Measurements from ENCODE around the gene TSHZ2. TPM values are rescaled to one million over a fixed set of nuclear protein-coding genes. Genes with fewer than 3 reads are reported as not detected.

TSHZ2 gene
- total and polyA plus RNA-seq, 2 donors (not counting 3 experiments of a cell fraction or from before 2014, with no cell fraction given) = not detected

- no peak for TF ChIP-seq CTCF (IDR thresholded peaks at IDR 0.05; ENCODE audit: extremely low read depth in 1 of 2, insufficient read depth in 1 of 2, low read depth in 1 of 2, low read length in 2 of 2)
- no peak for TF ChIP-seq POLR2A (IDR thresholded peaks at IDR 0.05; ENCODE audit: low read depth, low read length)
- no peak for TF ChIP-seq GATA2 (IDR thresholded peaks at IDR 0.05; ENCODE audit: insufficient read depth, insufficient read length, low read depth, low read length)
- no peak for TF ChIP-seq EZH2 (IDR thresholded peaks at IDR 0.05; ENCODE audit: borderline replicate concordance, low read depth, low read length, severe bottlenecking)
- no peak for TF ChIP-seq MAX (IDR thresholded peaks at IDR 0.05; ENCODE audit: insufficient read depth, insufficient read length)
- TF ChIP-seq POLR2AphosphoS5 (IDR thresholded peaks at IDR 0.05; ENCODE audit: insufficient read depth, low read depth, low read length) = no peak
- no peak for TF ChIP-seq JUN (IDR thresholded peaks at IDR 0.05; ENCODE audit: borderline replicate concordance, insufficient read depth, insufficient read length, low read depth)
- no peak for TF ChIP-seq MYC (IDR thresholded peaks at IDR 0.05; ENCODE audit: low read depth, low read length)
- TF ChIP-seq FOS (IDR thresholded peaks at IDR 0.05; ENCODE audit: borderline replicate concordance, insufficient read depth, low read length) = no peak
- intact Hi-C loops (cut with micrococcal nuclease) (no loop called here), dilution Hi-C loops (cut with MboI; ENCODE audit: extremely low pct_ligation_motif_present, low sequenced_read_pairs) (no loop called here)
- H3K9me1 ChIP-seq (replicated peaks; ENCODE audit: control insufficient read depth, extremely low read depth, insufficient read depth, low read length) = no peaks in the 10 kb centered on the region
- H3K27ac ChIP-seq (ENCODE audit: insufficient read depth, low read depth, low read length) = no peak overlapping the region
- H3K9me3 ChIP-seq (replicated peaks; ENCODE audit: control insufficient read depth, insufficient read depth, low read length) = no peaks in the 10 kb centered on the region
- no peaks in the 10 kb centered on the region for H3K79me2 ChIP-seq (ENCODE audit: control insufficient read depth, insufficient read depth, low read length)
- H2AFZ ChIP-seq (ENCODE audit: low read depth, low read length) = no peak overlapping the region
- H3K36me3 ChIP-seq (ENCODE audit: control insufficient read depth in 2 of 2, extremely low read depth in 1 of 2, insufficient read depth in 2 of 2, low read length in 2 of 2) = no peaks in the 10 kb centered on the region
- ChIA-PET POLR2A (no interaction called here), CTCF (interaction anchor here (0.6 kb wide), 1 partner anchor 112 kb away, joined by 4 read pairs; no protein-coding TSS in a partner anchor)
- H3K4me2 ChIP-seq (ENCODE audit: insufficient read depth, low read length) = no peak overlapping the region
- H4K20me1 ChIP-seq (replicated peaks; ENCODE audit: control insufficient read depth, extremely low read depth, insufficient read depth, low read length) = no peaks in the 10 kb centered on the region
- H3K27me3 ChIP-seq (ENCODE audit: control insufficient read depth in 2 of 2, insufficient read depth in 2 of 2, low read length in 2 of 2) = no peaks in the 10 kb centered on the region
- FAIRE-seq (no peak), DNase-seq (ENCODE audit: low read depth, low spot score) (no peak)
- no peak overlapping the region for H3K9ac ChIP-seq (replicated peaks; ENCODE audit: extremely low read depth, insufficient read depth, low read length)
- BruUV-seq (replicated peaks) = no TSS peak
- H3K4me3 ChIP-seq (replicated peaks in 1 of 3; ENCODE audit: insufficient read depth in 1 of 3, low read depth in 1 of 3, low read length in 3 of 3) = no peak overlapping the region
- H3K4me1 ChIP-seq (ENCODE audit: control insufficient read depth, extremely low read depth, insufficient read depth, low read length) = no peaks in the 10 kb centered on the region
Observed at GRCh38 chr20:53408691-53409446, 436.7 kb downstream of the TSHZ2 start.
